Lower leg skin (tissue), 3 donors: ENCODE results near the gene APBA2.

Experiments used
- POLR2A ChIP-seq, 2 donors: fragments of 450-650 bp; IDR thresholded peaks; one replicate each; pipeline ENCODE4 v1.6.1; 2016 to 2017; ENCODE audit warnings: antibody characterized with exemption in 2 of 2, mild to moderate bottlenecking in 1 of 2, moderate library complexity in 1 of 2
- TF ChIP-seq, protein P1 (sequence below), 3 donors: fragments of 450-650 bp; IDR thresholded peaks; one replicate each; pipeline ENCODE4 v1.5.1; 2016; ENCODE audit warnings: antibody characterized with exemption in 3 of 3, mild to moderate bottlenecking in 3 of 3, moderate library complexity in 2 of 3

DNA sequence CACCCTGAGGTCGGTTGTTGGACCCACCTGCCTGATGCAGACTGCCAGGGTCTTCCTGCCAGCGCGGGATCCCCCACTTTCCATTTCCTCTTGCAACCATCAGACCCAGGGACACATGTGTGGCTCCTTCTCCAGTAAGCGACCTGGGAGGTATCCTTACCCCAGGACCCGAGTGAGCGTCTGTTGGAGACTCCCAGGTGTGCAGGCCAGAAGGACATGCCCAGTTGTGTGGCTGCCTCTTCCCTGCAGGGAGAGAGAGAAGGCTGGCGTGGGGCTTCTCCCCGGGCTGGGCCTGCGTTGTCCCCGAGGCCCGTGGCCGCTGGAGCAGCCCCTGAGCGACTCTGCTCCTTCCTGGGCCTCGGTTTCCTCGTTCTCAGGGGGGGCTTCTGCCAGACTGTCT is 56.8 kb downstream of the APBA2 start:
- TF ChIP-seq, protein P1, sequence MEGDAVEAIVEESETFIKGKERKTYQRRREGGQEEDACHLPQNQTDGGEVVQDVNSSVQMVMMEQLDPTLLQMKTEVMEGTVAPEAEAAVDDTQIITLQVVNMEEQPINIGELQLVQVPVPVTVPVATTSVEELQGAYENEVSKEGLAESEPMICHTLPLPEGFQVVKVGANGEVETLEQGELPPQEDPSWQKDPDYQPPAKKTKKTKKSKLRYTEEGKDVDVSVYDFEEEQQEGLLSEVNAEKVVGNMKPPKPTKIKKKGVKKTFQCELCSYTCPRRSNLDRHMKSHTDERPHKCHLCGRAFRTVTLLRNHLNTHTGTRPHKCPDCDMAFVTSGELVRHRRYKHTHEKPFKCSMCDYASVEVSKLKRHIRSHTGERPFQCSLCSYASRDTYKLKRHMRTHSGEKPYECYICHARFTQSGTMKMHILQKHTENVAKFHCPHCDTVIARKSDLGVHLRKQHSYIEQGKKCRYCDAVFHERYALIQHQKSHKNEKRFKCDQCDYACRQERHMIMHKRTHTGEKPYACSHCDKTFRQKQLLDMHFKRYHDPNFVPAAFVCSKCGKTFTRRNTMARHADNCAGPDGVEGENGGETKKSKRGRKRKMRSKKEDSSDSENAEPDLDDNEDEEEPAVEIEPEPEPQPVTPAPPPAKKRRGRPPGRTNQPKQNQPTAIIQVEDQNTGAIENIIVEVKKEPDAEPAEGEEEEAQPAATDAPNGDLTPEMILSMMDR (IDR thresholded peaks at IDR 0.05): no peak
- no peak for TF ChIP-seq POLR2A (IDR thresholded peaks at IDR 0.05)
